GM11168 (cell line): ENCODE results near the gene ACADS.

Experiments
- in situ Hi-C: fragments of 300-500 bp; cut with MboI; formaldehyde crosslinking; loops from one replicate; pipeline ENCODE4 v1.12.0; 2022; ENCODE audit warnings: low sequenced_read_pairs; ENCODE audit not compliant: unreplicated experiment

Gene ACADS

GRCh38 chr12:120775862-120776552 is 50.4 kb downstream of the ACADS start:
- in situ Hi-C loops, result no loop called here

GRCh38 chr12:120783197-120783596 is 57.6 kb downstream of the ACADS start:
- in situ Hi-C loops, result no loop called here

- in situ Hi-C loops, result no loop called here
Observed at GRCh38 chr12:120784804-120785203, 59.2 kb downstream of the ACADS start.

- in situ Hi-C loops, result no loop called here
Observed at GRCh38 chr12:120787889-120788288, 62.3 kb downstream of the ACADS start.
